ENCODE measurements around the gene ABLIM1. TPM values are rescaled to one million over a fixed set of nuclear protein-coding genes. Genes with fewer than 3 reads are reported as not detected.
A peak's percentile ranks its signal among the peaks of the same experiment; 100 is the strongest.

ABLIM1 gene
- total and polyA plus RNA-seq, 8 donors: 28.1 to 276 (median 92.9) TPM

DNA sequence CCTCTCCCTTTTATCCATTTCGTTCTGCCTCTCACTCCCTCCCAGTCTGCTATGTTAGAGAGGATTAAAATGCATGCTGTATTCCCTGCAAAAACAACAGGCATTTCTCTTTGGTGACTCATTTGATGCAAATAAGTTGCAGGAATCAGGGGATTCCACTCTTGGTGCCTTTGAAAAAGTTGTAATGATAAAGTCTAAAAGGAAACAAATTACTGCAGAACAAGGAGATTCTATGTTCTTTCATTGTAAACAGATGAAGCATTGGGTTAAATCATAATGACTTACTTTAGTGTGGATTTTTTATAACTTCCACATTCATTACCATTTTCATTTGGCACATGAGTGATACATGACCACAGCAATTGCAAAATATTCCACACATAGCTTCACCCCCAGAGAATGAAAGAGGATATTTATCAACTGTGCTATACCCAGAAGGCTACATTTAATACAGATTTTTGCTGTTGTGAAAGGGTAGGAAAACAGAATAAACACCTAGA, 33.4 kb upstream of the ABLIM1 start:
- Histone ChIP-seq H3K27ac (no peak overlapping the region), H3K9me3 (no peaks in the 10 kb centered on the region), H3K36me3 (no peaks in the 10 kb centered on the region), H3K4me3 (no peak overlapping the region), H3K4me1 (peaks cover 0 to 17% (median 0%) of the 10 kb centered on the region in 4 donors), H3K27me3 (no peaks in the 10 kb centered on the region)
- TF ChIP-seq POLR2A (IDR thresholded peaks at IDR 0.05) (no peak), EP300 (IDR thresholded peaks at IDR 0.05) (no peak), POLR2AphosphoS5 (IDR thresholded peaks at IDR 0.05) (no peak)
- TF ChIP-seq, protein P1, sequence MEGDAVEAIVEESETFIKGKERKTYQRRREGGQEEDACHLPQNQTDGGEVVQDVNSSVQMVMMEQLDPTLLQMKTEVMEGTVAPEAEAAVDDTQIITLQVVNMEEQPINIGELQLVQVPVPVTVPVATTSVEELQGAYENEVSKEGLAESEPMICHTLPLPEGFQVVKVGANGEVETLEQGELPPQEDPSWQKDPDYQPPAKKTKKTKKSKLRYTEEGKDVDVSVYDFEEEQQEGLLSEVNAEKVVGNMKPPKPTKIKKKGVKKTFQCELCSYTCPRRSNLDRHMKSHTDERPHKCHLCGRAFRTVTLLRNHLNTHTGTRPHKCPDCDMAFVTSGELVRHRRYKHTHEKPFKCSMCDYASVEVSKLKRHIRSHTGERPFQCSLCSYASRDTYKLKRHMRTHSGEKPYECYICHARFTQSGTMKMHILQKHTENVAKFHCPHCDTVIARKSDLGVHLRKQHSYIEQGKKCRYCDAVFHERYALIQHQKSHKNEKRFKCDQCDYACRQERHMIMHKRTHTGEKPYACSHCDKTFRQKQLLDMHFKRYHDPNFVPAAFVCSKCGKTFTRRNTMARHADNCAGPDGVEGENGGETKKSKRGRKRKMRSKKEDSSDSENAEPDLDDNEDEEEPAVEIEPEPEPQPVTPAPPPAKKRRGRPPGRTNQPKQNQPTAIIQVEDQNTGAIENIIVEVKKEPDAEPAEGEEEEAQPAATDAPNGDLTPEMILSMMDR (IDR thresholded peaks at IDR 0.05): no peak
- intact Hi-C loops (cut with DNase I; ENCODE audit: low total_unique reads): loop anchor here (10.0 kb wide), 1 partner anchor 137 kb away; no protein-coding TSS in a partner anchor
- no peak for DNase-seq
- 56 to 62% (median 59%) methylated on average over 1 of the region's 1 CpG for WGBS, 5 donors

DNA sequence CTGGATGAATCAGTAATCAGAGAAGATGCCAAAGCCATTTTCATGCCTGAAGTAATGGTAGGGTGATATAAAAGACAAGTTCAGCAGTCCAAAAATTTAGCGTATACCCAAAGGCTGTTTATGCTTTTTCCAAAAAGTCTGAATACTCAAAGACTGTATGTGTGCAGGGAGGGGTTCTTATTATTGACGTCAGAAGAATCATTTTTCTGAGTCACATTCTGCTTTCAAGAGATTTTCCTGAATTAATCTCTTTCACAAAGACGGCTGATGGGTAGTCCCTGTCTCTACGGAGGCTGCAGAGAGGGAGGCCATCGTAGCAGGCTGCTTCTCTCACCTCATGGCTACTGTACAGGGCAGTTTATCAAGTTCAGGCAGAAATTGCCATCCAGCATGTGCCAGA, 30.7 kb upstream of the ABLIM1 start:
- H3K9me3 ChIP-seq: no peaks in the 10 kb centered on the region
- intact Hi-C loops (cut with DNase I; ENCODE audit: low total_unique reads): no loop called here
- H3K27me3 ChIP-seq: no peaks in the 10 kb centered on the region
- TF ChIP-seq POLR2A (IDR thresholded peaks at IDR 0.05): no peak
- no peak for TF ChIP-seq EP300 (IDR thresholded peaks at IDR 0.05)
- TF ChIP-seq, protein P1 (IDR thresholded peaks at IDR 0.05): no peak
- no peak for TF ChIP-seq POLR2AphosphoS5 (IDR thresholded peaks at IDR 0.05)
- no peak overlapping the region for H3K27ac ChIP-seq
- DNase-seq: no peak
- peaks cover 8 to 35% (median 21%) of the 10 kb centered on the region in 4 donors for H3K4me1 ChIP-seq
- no peak overlapping the region for H3K4me3 ChIP-seq
- 79 to 94% (median 89%) methylated on average over 5 of the region's 5 CpGs for WGBS, 5 donors
- no peaks in the 10 kb centered on the region for H3K36me3 ChIP-seq

DNA sequence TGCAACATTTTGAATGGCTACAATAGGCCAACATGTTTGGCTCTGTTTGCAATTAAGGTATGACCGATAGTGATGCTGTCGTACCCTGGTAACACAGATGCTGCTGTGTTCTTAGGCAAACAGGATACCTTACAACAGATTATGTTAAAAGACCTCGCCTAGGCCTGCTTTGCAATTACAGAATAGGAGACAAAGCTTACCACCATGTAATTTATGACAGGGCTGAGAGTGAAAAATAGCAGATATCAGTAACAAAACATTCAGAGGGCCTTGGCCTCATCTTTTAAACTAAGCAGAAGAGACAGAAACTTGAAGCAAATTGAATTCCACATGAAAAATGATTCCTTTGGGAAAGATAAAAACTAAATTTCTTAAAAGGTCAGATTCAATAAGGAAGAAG, 29.4 kb upstream of the ABLIM1 start:
- intact Hi-C loops (cut with DNase I; ENCODE audit: low total_unique reads): no loop called here
- Histone ChIP-seq H3K4me3 (no peak overlapping the region), H3K9me3 (no peaks in the 10 kb centered on the region), H3K27ac (peak overlapping the region in 1 of 5 donors; percentile 33), H3K36me3 (no peaks in the 10 kb centered on the region), H3K4me1 (peaks cover 18 to 48% (median 30%) of the 10 kb centered on the region in 4 donors), H3K27me3 (no peaks in the 10 kb centered on the region)
- peak in 1 of 2 donors; percentile 45 for DNase-seq
- 87 to 92% (median 89%) methylated on average over 3 of the region's 3 CpGs for WGBS, 5 donors
- TF ChIP-seq, protein P1 (IDR thresholded peaks at IDR 0.05): no peak
- no peak for TF ChIP-seq POLR2AphosphoS5 (IDR thresholded peaks at IDR 0.05)
- no peak for TF ChIP-seq POLR2A (IDR thresholded peaks at IDR 0.05)
- no peak for TF ChIP-seq EP300 (IDR thresholded peaks at IDR 0.05)

DNA sequence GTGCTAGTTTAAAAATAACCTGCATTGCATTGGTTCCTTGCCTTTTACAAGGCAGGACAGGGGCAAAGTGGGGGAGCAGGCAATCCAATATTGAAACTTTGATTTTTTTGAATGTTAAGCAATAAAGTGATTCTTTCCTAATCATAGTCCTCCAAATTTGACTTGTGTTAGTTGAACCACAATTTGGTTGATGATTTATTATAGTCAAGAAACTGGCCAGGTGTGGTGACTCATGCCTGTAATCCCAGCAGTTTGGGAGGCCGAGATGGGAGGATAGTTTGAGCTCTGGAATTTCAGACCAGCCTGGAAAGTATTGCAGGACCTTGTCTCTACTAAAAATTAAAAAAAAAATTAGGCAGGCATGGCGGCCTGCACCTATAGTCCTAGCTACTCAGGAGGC, 27.9 kb upstream of the ABLIM1 start:
- Histone ChIP-seq H3K36me3 (no peaks in the 10 kb centered on the region), H3K9me3 (no peaks in the 10 kb centered on the region), H3K4me1 (peaks cover 24 to 62% (median 41%) of the 10 kb centered on the region in 4 donors), H3K4me3 (no peak overlapping the region), H3K27ac (peak overlapping the region in 4 of 5 donors; percentile 74 to 89 (median 80)), H3K27me3 (no peaks in the 10 kb centered on the region)
- TF ChIP-seq, protein P1 (IDR thresholded peaks at IDR 0.05): no peak
- TF ChIP-seq EP300 (IDR thresholded peaks at IDR 0.05): no peak
- TF ChIP-seq POLR2AphosphoS5 (IDR thresholded peaks at IDR 0.05): no peak
- no peak for TF ChIP-seq POLR2A (IDR thresholded peaks at IDR 0.05)
- intact Hi-C loops (cut with DNase I; ENCODE audit: low total_unique reads): no loop called here
- WGBS, 5 donors: 76 to 82% (median 79%) methylated on average over 2 of the region's 2 CpGs
- DNase-seq: no peak
